Neural cell (in vitro differentiated cells): ENCODE results near the gene IL19.

Experiments
- CTCF ChIP-seq: fragments of 450-650 bp; IDR thresholded peaks from 2 replicates; pipeline ENCODE4 v1.5.1; 2014; ENCODE audit warnings: antibody characterized with exemption, mild to moderate bottlenecking, moderate library complexity; ENCODE audit not compliant: poor library complexity, severe bottlenecking
- POLR2AphosphoS5 ChIP-seq: IDR thresholded peaks from 2 replicates; pipeline ENCODE4 v1.6.1; 2012
- RAD21 ChIP-seq: fragments of 450-650 bp; conservative IDR thresholded peaks from 2 replicates; pipeline ENCODE4 v1.6.1; 2014; ENCODE audit warnings: antibody characterized with exemption, mild to moderate bottlenecking, moderate library complexity

- TF ChIP-seq POLR2AphosphoS5 = no peak
- no peak for TF ChIP-seq CTCF
- TF ChIP-seq RAD21 = no peak
These were observed 55.8 kb downstream of the IL19 start for GRCh38 chr1:206826394-206826793.
